ENCODE results near the gene COPG2. TPM values are rescaled to one million over a fixed set of nuclear protein-coding genes. Genes with fewer than 3 reads are reported as not detected.

Gene COPG2
- total and polyA plus RNA-seq, 2 of the 4 experiments (the other 2 are of a cell fraction): 18.1 to 50.0 TPM

DNA sequence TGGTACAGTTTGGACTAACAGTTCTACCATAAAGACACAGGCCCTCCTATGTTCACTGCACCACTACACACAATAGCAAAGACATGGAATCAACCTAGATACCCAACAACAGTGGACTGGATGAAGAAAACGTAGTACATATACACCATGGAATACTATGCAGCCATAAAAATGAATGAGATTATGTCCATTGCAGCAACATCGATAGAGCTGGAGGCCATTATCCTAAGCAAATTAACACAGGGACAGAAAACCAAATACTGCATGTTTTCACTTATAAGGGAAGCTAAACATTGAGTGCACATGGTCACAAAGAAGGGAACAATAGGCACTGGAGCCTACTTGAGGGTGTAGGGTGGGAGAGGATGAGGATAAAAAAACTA lies 101.7 kb downstream of the COPG2 start:
- no TSS peak for BruUV-seq (replicated peaks)

More for the DNA sequence above, 101.7 kb downstream of the COPG2 start:
- Histone ChIP-seq H4K91ac (ENCODE audit: insufficient read depth, low read depth, low read length) (no peak overlapping the region; the same call in 1 of the 2 replicates), H2BK15ac (ENCODE audit: low read depth, low read length) (no peak overlapping the region), H2BK120ac (ENCODE audit: low read depth, low read length) (0 out of 2 replicates have a peak overlapping the region, but pooled peaks have one; percentile 32), H2BK5ac (ENCODE audit: low read depth, low read length, poor library complexity, severe bottlenecking) (peak overlapping the region; percentile 47), H3K27me3 (ENCODE audit: control insufficient read depth, insufficient read depth, low read length) (no peaks in the 10 kb centered on the region), H3K9ac (ENCODE audit: low read depth, low read length) (no peak overlapping the region), H3K9me1 (ENCODE audit: insufficient read depth, low read length) (no peaks in the 10 kb centered on the region), H3K36me3 (ENCODE audit: control insufficient read depth, insufficient read depth, low read length) (no peaks in the 10 kb centered on the region), H3K4me2 (ENCODE audit: low read depth, low read length) (no peak overlapping the region), H3K14ac (replicated peaks; ENCODE audit: low read depth, low read length) (no peak overlapping the region), H4K20me1 (ENCODE audit: insufficient read depth, low read length) (no peaks in the 10 kb centered on the region), H2AK5ac (ENCODE audit: low read depth, low read length) (no peak overlapping the region), H3K4me3 (ENCODE audit: insufficient read depth, low read depth, low read length) (no peak overlapping the region), H3K27ac (ENCODE audit: insufficient read depth, low read length) (no peak overlapping the region), H3K9me3 (ENCODE audit: control insufficient read depth, insufficient read depth, low read length) (no peaks in the 10 kb centered on the region), H4K5ac (ENCODE audit: low read depth, low read length) (no peak overlapping the region), H2BK20ac (ENCODE audit: low read depth, low read length) (no peak overlapping the region), H4K8ac (ENCODE audit: low read depth in 2 of 2, low read length in 2 of 2) (0 out of 4 replicates have a peak overlapping the region, but pooled peaks of 1 of the 2 experiments have one; percentile 23), H3K4me1 (ENCODE audit: control insufficient read depth, insufficient read depth, low read length) (no peaks in the 10 kb centered on the region), H3K18ac (ENCODE audit: low read depth, low read length) (no peak overlapping the region; the same call in 1 of the 2 replicates), H3K4ac (ENCODE audit: low read depth, low read length) (no peak overlapping the region; the same call in 1 of the 2 replicates), H3K79me1 (ENCODE audit: low read depth in 1 of 2, low read length in 2 of 2) (no peaks in the 10 kb centered on the region; a peak in 2 of 4 replicates), H2AFZ (replicated peaks; ENCODE audit: low read length, poor library complexity) (no peak overlapping the region), H2AK9ac (replicated peaks; ENCODE audit: low read depth, low read length, poor library complexity) (no peak overlapping the region), H3K56ac (ENCODE audit: extremely low read depth, insufficient read depth, low read length) (no peak overlapping the region), H3K23ac (ENCODE audit: low read depth, low read length) (no peak overlapping the region)
- ChIA-PET CTCF (no interaction called here), POLR2A (ENCODE audit: unreplicated experiment) (no interaction called here)
- no peak for ATAC-seq (ENCODE audit: low read depth)
- dilution Hi-C loops (cut with HindIII; ENCODE audit: low sequenced_read_pairs, unreplicated experiment): no loop called here
- TF ChIP-seq RCOR1 (IDR thresholded peaks at IDR 0.05; ENCODE audit: insufficient replicate concordance, low read length) (no peak), POLR2A (IDR thresholded peaks at IDR 0.05; ENCODE audit: low read depth, low read length) (no peak), USF2 (IDR thresholded peaks at IDR 0.05; ENCODE audit: low read depth, low read length) (no peak), SMC3 (IDR thresholded peaks at IDR 0.05; ENCODE audit: low read depth, low read length) (no peak), RFX5 (IDR thresholded peaks at IDR 0.05; ENCODE audit: low read depth, low read length) (no peak), NFE2L2 (IDR thresholded peaks at IDR 0.05; ENCODE audit: low read depth, low read length) (no peak), FOS (IDR thresholded peaks at IDR 0.05; ENCODE audit: low read depth, low read length) (no peak), MXI1 (IDR thresholded peaks at IDR 0.05; ENCODE audit: borderline replicate concordance, low read depth, low read length) (no peak), CHD1 (IDR thresholded peaks at IDR 0.05; ENCODE audit: low read depth, low read length) (no peak), MAZ (IDR thresholded peaks at IDR 0.05; ENCODE audit: borderline replicate concordance, low read depth, low read length) (no peak), RAD21 (IDR thresholded peaks at IDR 0.05; ENCODE audit: low read length) (no peak), BHLHE40 (IDR thresholded peaks at IDR 0.05; ENCODE audit: low read depth, low read length) (no peak), MAFK (IDR thresholded peaks at IDR 0.05; ENCODE audit: low read depth, low read length) (no peak)
- TF ChIP-seq, protein P1, sequence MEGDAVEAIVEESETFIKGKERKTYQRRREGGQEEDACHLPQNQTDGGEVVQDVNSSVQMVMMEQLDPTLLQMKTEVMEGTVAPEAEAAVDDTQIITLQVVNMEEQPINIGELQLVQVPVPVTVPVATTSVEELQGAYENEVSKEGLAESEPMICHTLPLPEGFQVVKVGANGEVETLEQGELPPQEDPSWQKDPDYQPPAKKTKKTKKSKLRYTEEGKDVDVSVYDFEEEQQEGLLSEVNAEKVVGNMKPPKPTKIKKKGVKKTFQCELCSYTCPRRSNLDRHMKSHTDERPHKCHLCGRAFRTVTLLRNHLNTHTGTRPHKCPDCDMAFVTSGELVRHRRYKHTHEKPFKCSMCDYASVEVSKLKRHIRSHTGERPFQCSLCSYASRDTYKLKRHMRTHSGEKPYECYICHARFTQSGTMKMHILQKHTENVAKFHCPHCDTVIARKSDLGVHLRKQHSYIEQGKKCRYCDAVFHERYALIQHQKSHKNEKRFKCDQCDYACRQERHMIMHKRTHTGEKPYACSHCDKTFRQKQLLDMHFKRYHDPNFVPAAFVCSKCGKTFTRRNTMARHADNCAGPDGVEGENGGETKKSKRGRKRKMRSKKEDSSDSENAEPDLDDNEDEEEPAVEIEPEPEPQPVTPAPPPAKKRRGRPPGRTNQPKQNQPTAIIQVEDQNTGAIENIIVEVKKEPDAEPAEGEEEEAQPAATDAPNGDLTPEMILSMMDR (conservative IDR thresholded peaks at IDR 0.05; ENCODE audit: low read depth, low read length): no peak
- TF ChIP-seq, protein P2, sequence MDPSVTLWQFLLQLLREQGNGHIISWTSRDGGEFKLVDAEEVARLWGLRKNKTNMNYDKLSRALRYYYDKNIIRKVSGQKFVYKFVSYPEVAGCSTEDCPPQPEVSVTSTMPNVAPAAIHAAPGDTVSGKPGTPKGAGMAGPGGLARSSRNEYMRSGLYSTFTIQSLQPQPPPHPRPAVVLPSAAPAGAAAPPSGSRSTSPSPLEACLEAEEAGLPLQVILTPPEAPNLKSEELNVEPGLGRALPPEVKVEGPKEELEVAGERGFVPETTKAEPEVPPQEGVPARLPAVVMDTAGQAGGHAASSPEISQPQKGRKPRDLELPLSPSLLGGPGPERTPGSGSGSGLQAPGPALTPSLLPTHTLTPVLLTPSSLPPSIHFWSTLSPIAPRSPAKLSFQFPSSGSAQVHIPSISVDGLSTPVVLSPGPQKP (IDR thresholded peaks at IDR 0.05; ENCODE audit: borderline replicate concordance, low read depth, low read length): no peak
- DNase-seq: no peak
- no CpG with 5 or more reads among the region's 2 CpGs for WGBS, 2 experiments (ENCODE audit: extremely low coverage in 2 of 2, insufficient read length in 1 of 2)
- in situ Hi-C loops (cut with MboI; ENCODE audit: low sequenced_read_pairs): no loop called here
- intact Hi-C loops (cut with micrococcal nuclease): no loop called here
